Activated T-cell treated with anti-CD3 and anti-CD28 coated beads for 48 hours (primary cell): Measurements from ENCODE around the gene HRCT1.
"Not testable (repeated sequence)": the region's sequence is repeated elsewhere in the genome, so short reads cannot be mapped to it uniquely, and the experiment has no call there.

Experiments
- DNase-seq: peaks from one replicate; pipeline ENCODE4 v3.0.0-alpha.2; 2020; ENCODE audit warnings: low read depth

Gene HRCT1

GRCh38 chr9:35897376-35898099 lies 8.5 kb upstream of the HRCT1 start:
- not testable (repeated sequence) for DNase-seq

GRCh38 chr9:35898337-35898736 lies 7.7 kb upstream of the HRCT1 start:
- DNase-seq: no peak

GRCh38 chr9:35899021-35899420 lies 7.0 kb upstream of the HRCT1 start:
- DNase-seq: no peak

- no peak for DNase-seq
Observed at GRCh38 chr9:35903049-35903448, 3.0 kb upstream of the HRCT1 start.

GRCh38 chr9:35904338-35904737 lies 1.7 kb upstream of the HRCT1 start:
- no peak for DNase-seq

GRCh38 chr9:35905051-35905781 lies 786 bp upstream of the HRCT1 start:
- DNase-seq: no peak

- no peak for DNase-seq
Observed at GRCh38 chr9:35906923-35907699, 1.1 kb downstream of the HRCT1 start.

- DNase-seq: no peak
Observed at GRCh38 chr9:35907711-35908503, 1.9 kb downstream of the HRCT1 start.

- no peak for DNase-seq
Observed at GRCh38 chr9:35908504-35909125, 2.6 kb downstream of the HRCT1 start.

- no peak for DNase-seq
Observed at GRCh38 chr9:35909274-35909673, 3.3 kb downstream of the HRCT1 start, which contains the start of gene SPAAR. TSS of gene SPAAR (plus strand) at chr9:35909490. CDS start at chr9:35910464, 974 bp downstream.

- no peak for DNase-seq
Observed at GRCh38 chr9:35909687-35910612, 3.9 kb downstream of the HRCT1 start.

- peak; percentile 20 for DNase-seq
Observed at GRCh38 chr9:35910613-35911359, 4.8 kb downstream of the HRCT1 start.

- no peak for DNase-seq
Observed at GRCh38 chr9:35911690-35912089, 5.7 kb downstream of the HRCT1 start.

GRCh38 chr9:35912791-35913400 lies 6.9 kb downstream of the HRCT1 start:
- no peak for DNase-seq

- not testable (repeated sequence) for DNase-seq
Observed at GRCh38 chr9:35913429-35913828, 7.4 kb downstream of the HRCT1 start.

GRCh38 chr9:35914301-35914807 lies 8.4 kb downstream of the HRCT1 start:
- DNase-seq: no peak

GRCh38 chr9:35915681-35916294 lies 9.8 kb downstream of the HRCT1 start:
- no peak for DNase-seq

GRCh38 chr9:35917261-35917660 lies 11.3 kb downstream of the HRCT1 start:
- DNase-seq: no peak
